ENCODE results near the gene GEN1. TPM values are rescaled to one million over a fixed set of nuclear protein-coding genes. Genes with fewer than 3 reads are reported as not detected.

Gene GEN1
- total RNA-seq, 2 experiments from 2014 or later, result 21.9 to 25.4 TPM

- ATAC-seq (peak; percentile 54), DNase-seq (peak; percentile 63)
- Mint-ChIP-seq H3K36me3 (ENCODE audit: low read depth) (peaks cover 7% of the 10 kb centered on the region), H3K9me3 (ENCODE audit: low read depth) (no peaks in the 10 kb centered on the region), H3K27ac (peak overlapping the region; percentile 85), H3K27me3 (no peaks in the 10 kb centered on the region), H3K4me3 (peak overlapping the region; percentile 91), H3K4me1 (peaks cover 20% of the 10 kb centered on the region)
- ChIA-PET POLR2A (interaction anchor here (0.6 kb wide), 1 partner anchor 1938 kb away, joined by 3 read pairs; no protein-coding TSS in a partner anchor), CTCF (interaction anchor here (0.7 kb wide), 1 partner anchor 77 kb away, joined by 3 read pairs; no protein-coding TSS in a partner anchor)
- intact Hi-C loops (cut with DNase I, micrococcal nuclease), result loop anchor here in 1 of 2 experiments (1.0 to 5.0 kb wide), 4 partner anchors 34 to 1594 kb away; partner anchors contain the start of gene RDH14
Observed at GRCh38 chr2:17752892-17753802, 791 bp upstream of the GEN1 start.

GRCh38 chr2:17754773-17755425 is 961 bp downstream of the GEN1 start:
- Mint-ChIP-seq H3K36me3 (ENCODE audit: low read depth) (peaks cover 8% of the 10 kb centered on the region), H3K27me3 (no peaks in the 10 kb centered on the region), H3K4me1 (peaks cover 18% of the 10 kb centered on the region), H3K27ac (peak overlapping the region; percentile 93), H3K4me3 (peak overlapping the region; percentile 91), H3K9me3 (ENCODE audit: low read depth) (no peaks in the 10 kb centered on the region)
- POLR2A ChIA-PET, result no interaction called here
- no peak for ATAC-seq
- CTCF ChIA-PET, result interaction anchor here (0.6 to 1.4 kb wide), 3 partner anchors 13 to 36 kb away, joined by 3 to 5 read pairs (median 4); no protein-coding TSS in a partner anchor
- DNase-seq, result no peak
- intact Hi-C loops (cut with DNase I, micrococcal nuclease), result loop anchor here in 1 of 2 experiments (5.0 kb wide), 3 partner anchors 807 to 1592 kb away; partner anchors contain the start of gene RDH14

- ChIA-PET POLR2A (no interaction called here), CTCF (interaction anchor here (1.4 kb wide), 1 partner anchor 11 kb away, joined by 5 read pairs; no protein-coding TSS in a partner anchor)
- Mint-ChIP-seq H3K9me3 (ENCODE audit: low read depth) (no peaks in the 10 kb centered on the region), H3K4me1 (peaks cover 11% of the 10 kb centered on the region), H3K27me3 (no peaks in the 10 kb centered on the region), H3K36me3 (ENCODE audit: low read depth) (peaks cover 11% of the 10 kb centered on the region), H3K27ac (no peak overlapping the region), H3K4me3 (no peak overlapping the region)
- DNase-seq (no peak), ATAC-seq (no peak)
- intact Hi-C loops (cut with DNase I, micrococcal nuclease), result no loop called here
Observed at GRCh38 chr2:17756668-17757067, 2.7 kb downstream of the GEN1 start.

- DNase-seq, result no peak
- H3K4me1 Mint-ChIP-seq, result peaks cover 5% of the 10 kb centered on the region
- H3K27me3 Mint-ChIP-seq, result no peaks in the 10 kb centered on the region
- ChIA-PET POLR2A (no interaction called here), CTCF (no interaction called here)
- H3K9me3 Mint-ChIP-seq (ENCODE audit: low read depth), result no peaks in the 10 kb centered on the region
- ATAC-seq, result no peak
- peaks cover 12% of the 10 kb centered on the region for H3K36me3 Mint-ChIP-seq (ENCODE audit: low read depth)
- H3K4me3 Mint-ChIP-seq, result no peak overlapping the region
- intact Hi-C loops (cut with DNase I, micrococcal nuclease), result no loop called here
- no peak overlapping the region for H3K27ac Mint-ChIP-seq
Observed at GRCh38 chr2:17757321-17757720, 3.4 kb downstream of the GEN1 start.

GRCh38 chr2:17758118-17758517 is 4.2 kb downstream of the GEN1 start:
- DNase-seq (no peak), ATAC-seq (no peak)
- ChIA-PET POLR2A (no interaction called here), CTCF (no interaction called here)
- Mint-ChIP-seq H3K9me3 (ENCODE audit: low read depth) (no peaks in the 10 kb centered on the region), H3K27ac (no peak overlapping the region), H3K36me3 (ENCODE audit: low read depth) (peaks cover 17% of the 10 kb centered on the region), H3K27me3 (no peaks in the 10 kb centered on the region), H3K4me3 (no peak overlapping the region), H3K4me1 (peaks cover 2% of the 10 kb centered on the region)
- intact Hi-C loops (cut with DNase I, micrococcal nuclease), result no loop called here

GRCh38 chr2:17759805-17760204 is 5.9 kb downstream of the GEN1 start:
- no peak for ATAC-seq

GRCh38 chr2:17762451-17762850 is 8.5 kb downstream of the GEN1 start:
- no peak for ATAC-seq
- CTCF ChIA-PET, result no interaction called here
- Mint-ChIP-seq H3K27me3 (no peaks in the 10 kb centered on the region), H3K4me3 (no peak overlapping the region), H3K9me3 (ENCODE audit: low read depth) (no peaks in the 10 kb centered on the region), H3K27ac (no peak overlapping the region), H3K36me3 (ENCODE audit: low read depth) (peaks cover 31% of the 10 kb centered on the region), H3K4me1 (no peaks in the 10 kb centered on the region)
- intact Hi-C loops (cut with DNase I, micrococcal nuclease), result no loop called here
- POLR2A ChIA-PET, result no interaction called here
- DNase-seq, result no peak

More at GRCh38 chr2:17759805-17760204, 5.9 kb downstream of the GEN1 start:
- intact Hi-C loops (cut with DNase I, micrococcal nuclease), result no loop called here
- H3K27ac Mint-ChIP-seq, result no peak overlapping the region
- no peak overlapping the region for H3K4me3 Mint-ChIP-seq
- no peak for DNase-seq
- H3K4me1 Mint-ChIP-seq, result peaks cover 2% of the 10 kb centered on the region
- peaks cover 24% of the 10 kb centered on the region for H3K36me3 Mint-ChIP-seq (ENCODE audit: low read depth)
- CTCF ChIA-PET, result interaction anchor here (0.7 kb wide), 2 partner anchors 9 to 16 kb away, joined by 3 read pairs; no protein-coding TSS in a partner anchor
- POLR2A ChIA-PET, result no interaction called here
- no peaks in the 10 kb centered on the region for H3K9me3 Mint-ChIP-seq (ENCODE audit: low read depth)
- H3K27me3 Mint-ChIP-seq, result no peaks in the 10 kb centered on the region

- intact Hi-C loops (cut with DNase I, micrococcal nuclease), result no loop called here
- H3K27me3 Mint-ChIP-seq, result no peaks in the 10 kb centered on the region
- no peaks in the 10 kb centered on the region for H3K4me1 Mint-ChIP-seq
- ChIA-PET CTCF (no interaction called here), POLR2A (no interaction called here)
- no peaks in the 10 kb centered on the region for H3K9me3 Mint-ChIP-seq (ENCODE audit: low read depth)
- no peak overlapping the region for H3K27ac Mint-ChIP-seq
- H3K36me3 Mint-ChIP-seq (ENCODE audit: low read depth), result peaks cover 34% of the 10 kb centered on the region
- no peak for DNase-seq
- ATAC-seq, result no peak
- no peak overlapping the region for H3K4me3 Mint-ChIP-seq
Observed at GRCh38 chr2:17763641-17764333, 9.8 kb downstream of the GEN1 start.

GRCh38 chr2:17765398-17765797 is 11.5 kb downstream of the GEN1 start:
- peaks cover 30% of the 10 kb centered on the region for H3K36me3 Mint-ChIP-seq (ENCODE audit: low read depth)
- no peaks in the 10 kb centered on the region for H3K9me3 Mint-ChIP-seq (ENCODE audit: low read depth)

GRCh38 chr2:17768894-17769293 is 15.0 kb downstream of the GEN1 start:
- POLR2A ChIA-PET, result no interaction called here
- DNase-seq (no peak), ATAC-seq (no peak)
- Mint-ChIP-seq H3K9me3 (ENCODE audit: low read depth) (no peaks in the 10 kb centered on the region), H3K4me3 (no peak overlapping the region), H3K27me3 (no peaks in the 10 kb centered on the region), H3K36me3 (ENCODE audit: low read depth) (peaks cover 24% of the 10 kb centered on the region), H3K4me1 (no peaks in the 10 kb centered on the region), H3K27ac (no peak overlapping the region)
- intact Hi-C loops (cut with DNase I, micrococcal nuclease), result no loop called here
- CTCF ChIA-PET, result no interaction called here

More at GRCh38 chr2:17765398-17765797, 11.5 kb downstream of the GEN1 start:
- intact Hi-C loops (cut with DNase I, micrococcal nuclease), result no loop called here
- Mint-ChIP-seq H3K4me3 (no peak overlapping the region), H3K4me1 (no peaks in the 10 kb centered on the region), H3K27me3 (no peaks in the 10 kb centered on the region), H3K27ac (no peak overlapping the region)
- ATAC-seq (no peak), DNase-seq (no peak)
- CTCF ChIA-PET, result no interaction called here
- POLR2A ChIA-PET, result no interaction called here

GRCh38 chr2:17771956-17772355 is 18.0 kb downstream of the GEN1 start:
- DNase-seq (no peak), ATAC-seq (no peak)
- ChIA-PET POLR2A (no interaction called here), CTCF (no interaction called here)
- intact Hi-C loops (cut with DNase I, micrococcal nuclease), result no loop called here
- Mint-ChIP-seq H3K4me1 (no peaks in the 10 kb centered on the region), H3K36me3 (ENCODE audit: low read depth) (peaks cover 29% of the 10 kb centered on the region), H3K27me3 (no peaks in the 10 kb centered on the region), H3K27ac (no peak overlapping the region), H3K9me3 (ENCODE audit: low read depth) (no peaks in the 10 kb centered on the region), H3K4me3 (no peak overlapping the region)

Measured in activated CD4-positive, alpha-beta T cell treated with anti-CD3 and anti-CD28 coated beads for 36 hours (primary cell).